Smooth muscle cell (in vitro differentiated cells): Measurements from ENCODE around the gene EPHA3. TPM values are rescaled to one million over a fixed set of nuclear protein-coding genes. Genes with fewer than 3 reads are reported as not detected.

ENCODE experiments used
- DNase-seq: peaks from one replicate; lab custom pipeline; 2025; ENCODE audit not compliant: unreplicated experiment; lab: John Stamatoyannopoulos, UW
- H2AFZ ChIP-seq: fragments of 200-600 bp; sonication (generic); 2 replicates; pipeline ENCODE4 v1.6.0; 2016; ENCODE audit warnings: antibody characterized with exemption, low read depth, mild to moderate bottlenecking
- H3F3A ChIP-seq: fragments of 200-600 bp; sonication (generic); 2 replicates; pipeline ENCODE4 v1.6.0; 2017; ENCODE audit warnings: antibody characterized with exemption, low read depth
- H3K27ac ChIP-seq: fragments of 200-600 bp; sonication (generic); 2 replicates; pipeline ENCODE4 v1.5.1; 2016; ENCODE audit warnings: low read depth, mild to moderate bottlenecking
- H3K27me3 ChIP-seq: fragments of 200-600 bp; sonication (generic); 2 replicates; pipeline ENCODE4 v1.6.1; 2016; ENCODE audit warnings: low read depth, mild to moderate bottlenecking
- H3K36me3 ChIP-seq: fragments of 200-600 bp; sonication (generic); 2 replicates; pipeline ENCODE4 v1.5.1; 2016; ENCODE audit warnings: low read depth
- H3K4me1 ChIP-seq: fragments of 200-600 bp; sonication (generic); 2 replicates; pipeline ENCODE4 v1.5.1; 2016; ENCODE audit warnings: low read depth
- H3K4me2 ChIP-seq: fragments of 200-600 bp; sonication (generic); 2 replicates; pipeline ENCODE4 v1.6.0; 2016; ENCODE audit warnings: mild to moderate bottlenecking
- H3K4me3 ChIP-seq: fragments of 200-600 bp; sonication (generic); 2 replicates; pipeline ENCODE4 v1.5.1; 2016; ENCODE audit warnings: mild to moderate bottlenecking
- H3K79me2 ChIP-seq: fragments of 200-600 bp; sonication (generic); 2 replicates; pipeline ENCODE4 v1.6.0; 2016; ENCODE audit warnings: low read depth, mild to moderate bottlenecking
- H3K9ac ChIP-seq: fragments of 200-600 bp; sonication (generic); 2 replicates; pipeline ENCODE4 v1.6.0; 2016; ENCODE audit warnings: low read depth
- H3K9me3 ChIP-seq: fragments of 200-600 bp; sonication (generic); replicated peaks from 2 replicates; pipeline ENCODE4 v1.5.1; 2016; ENCODE audit warnings: low read depth
- H4K20me1 ChIP-seq: fragments of 200-600 bp; sonication (generic); 2 replicates; pipeline ENCODE4 v1.6.0; 2016; ENCODE audit warnings: low read depth
- CTCF ChIP-seq: fragments of 200-600 bp; sonication (generic); IDR thresholded peaks from 2 replicates; pipeline ENCODE4 v1.5.1; 2017; ENCODE audit warnings: borderline replicate concordance, mild to moderate bottlenecking, antibody characterized with exemption; ENCODE audit not compliant: insufficient read depth, poor library complexity, severe bottlenecking
- WGBS: methylation state at CpG from one replicate; pipeline ENCODE4 v1.1.7; 2016; ENCODE audit warnings: low lambda C conversion rate; 5-methylcytosine and 5-hydroxymethylcytosine counted together
- polyA plus RNA-seq: library from polyadenylated mRNA; unstranded; fragments of >200 nt; fragmentation: Nextera tagmentation; extraction: Ambion mirVana; gene quantifications from 2 replicates; pipeline ENCODE4 v1.2.1, GENCODE V29; 2016
- total RNA-seq: library from RNA; depleted of rRNA; stranded (reverse); fragments of >200 nt; gene quantifications from 2 replicates; pipeline ENCODE4 v1.2.3, GENCODE V29; 2014

The EPHA3 gene
- total and polyA plus RNA-seq, 2 experiments from 2014 or later: 0.62 to 1.7 TPM

DNA sequence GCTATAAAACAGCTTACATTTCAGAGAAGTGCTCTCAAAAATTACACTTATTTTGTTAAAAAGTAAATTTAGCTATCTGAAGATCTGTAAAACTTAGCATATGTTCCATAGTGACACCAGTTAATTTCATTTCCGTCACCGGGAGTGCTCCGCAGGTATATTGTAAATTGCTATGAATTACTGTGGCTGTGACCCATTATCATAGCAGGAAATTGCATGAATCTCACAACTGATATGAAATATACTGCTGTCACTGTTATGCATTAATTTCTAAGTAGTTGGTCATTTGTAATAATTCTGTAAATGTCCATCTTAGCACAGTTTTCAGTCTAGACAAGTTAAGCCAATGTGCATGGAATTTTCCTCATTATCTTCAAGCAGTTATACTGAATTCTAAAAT lies 91.2 kb downstream of the EPHA3 start:
- Histone ChIP-seq H3K79me2 (no peaks in the 10 kb centered on the region), H3K4me3 (no peak overlapping the region), H3K4me2 (no peak overlapping the region), H2AFZ (no peak overlapping the region), H3K27me3 (peaks cover 18% of the 10 kb centered on the region), H3K9me3 (no peaks in the 10 kb centered on the region), H3F3A (no peaks in the 10 kb centered on the region), H3K4me1 (no peaks in the 10 kb centered on the region), H3K9ac (no peak overlapping the region), H3K36me3 (no peaks in the 10 kb centered on the region), H3K27ac (no peak overlapping the region), H4K20me1 (no peaks in the 10 kb centered on the region)
- no peak for TF ChIP-seq CTCF
- no peak for DNase-seq
- WGBS: 96% methylated on average over 3 of the region's 3 CpGs

DNA sequence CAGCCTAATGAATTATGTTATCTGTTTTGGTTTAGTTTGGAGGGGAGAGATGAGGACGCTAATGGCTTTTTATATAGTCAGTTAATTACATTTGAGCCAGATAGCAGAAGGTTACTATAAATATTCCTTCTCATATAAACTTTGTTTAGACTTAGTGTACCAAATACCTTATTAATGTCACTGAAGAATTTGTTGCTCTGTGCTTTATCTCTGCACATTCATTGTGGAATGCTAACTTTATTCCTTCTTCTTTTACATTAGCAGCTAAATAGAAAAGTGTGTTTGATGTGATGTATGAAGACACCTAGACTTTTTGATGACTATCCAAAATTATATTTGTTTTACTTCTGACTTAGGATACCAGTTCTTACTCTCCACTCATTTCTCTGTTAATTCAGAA lies 105.2 kb downstream of the EPHA3 start:
- H3K79me2 ChIP-seq: no peaks in the 10 kb centered on the region
- no peak overlapping the region for H3K9ac ChIP-seq
- peak overlapping the region; percentile 27 for H3K4me2 ChIP-seq
- no peaks in the 10 kb centered on the region for H3K27me3 ChIP-seq
- 36% methylated on average over 1 of the region's 1 CpG for WGBS
- H2AFZ ChIP-seq: peak overlapping the region; percentile 20
- no peaks in the 10 kb centered on the region for H3F3A ChIP-seq
- H4K20me1 ChIP-seq: no peaks in the 10 kb centered on the region
- H3K4me3 ChIP-seq: no peak overlapping the region
- no peak for DNase-seq
- H3K4me1 ChIP-seq: no peaks in the 10 kb centered on the region
- no peak for TF ChIP-seq CTCF
- no peak overlapping the region for H3K27ac ChIP-seq
- no peaks in the 10 kb centered on the region for H3K36me3 ChIP-seq
- no peaks in the 10 kb centered on the region for H3K9me3 ChIP-seq

GRCh38 chr3:89216016-89216739 lies 108.8 kb downstream of the EPHA3 start:
- Histone ChIP-seq H3K27me3 (no peaks in the 10 kb centered on the region), H3K9ac (no peak overlapping the region), H2AFZ (no peak overlapping the region), H3K9me3 (no peaks in the 10 kb centered on the region), H3K4me1 (no peaks in the 10 kb centered on the region), H3K4me2 (no peak overlapping the region), H4K20me1 (no peaks in the 10 kb centered on the region), H3K79me2 (no peaks in the 10 kb centered on the region), H3F3A (no peaks in the 10 kb centered on the region), H3K4me3 (no peak overlapping the region), H3K36me3 (no peaks in the 10 kb centered on the region), H3K27ac (no peak overlapping the region)
- WGBS: 81% methylated on average over 2 of the region's 2 CpGs
- TF ChIP-seq CTCF: no peak
- no peak for DNase-seq

DNA sequence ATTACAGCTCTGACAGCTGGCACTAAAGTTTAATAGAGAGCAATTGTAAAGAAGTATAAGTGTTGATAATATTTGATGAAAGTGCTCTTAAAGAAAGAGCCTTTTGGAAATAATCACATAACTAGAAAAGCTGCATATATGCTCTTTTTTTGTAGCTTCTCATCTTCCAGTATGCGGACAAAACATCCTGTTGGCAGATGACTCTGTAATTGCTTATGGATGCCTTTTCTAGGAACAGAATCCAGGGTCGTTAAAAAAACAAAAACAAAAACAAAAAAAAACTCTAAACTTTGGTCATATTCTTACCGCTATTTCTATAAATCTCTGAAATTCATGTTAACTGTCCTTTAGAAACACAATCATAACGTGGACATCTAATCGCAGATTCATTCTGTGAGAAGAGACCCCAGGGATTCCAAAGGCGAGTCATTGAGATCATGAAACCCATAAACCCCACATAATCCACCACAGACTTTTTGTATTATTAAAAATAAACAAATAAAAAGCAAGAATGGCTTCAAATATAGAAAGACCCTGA lies 109.8 kb downstream of the EPHA3 start:
- H3K4me3 ChIP-seq: no peak overlapping the region
- H2AFZ ChIP-seq: peak overlapping the region; percentile 11
- no peak overlapping the region for H3K27ac ChIP-seq
- no peak for DNase-seq
- H3K36me3 ChIP-seq: no peaks in the 10 kb centered on the region
- 73% methylated on average over 6 of the region's 6 CpGs for WGBS
- H3K27me3 ChIP-seq: no peaks in the 10 kb centered on the region
- H4K20me1 ChIP-seq: no peaks in the 10 kb centered on the region
- peak overlapping the region; percentile 21 for H3K4me2 ChIP-seq
- no peak overlapping the region for H3K9ac ChIP-seq
- H3K9me3 ChIP-seq: no peaks in the 10 kb centered on the region
- H3K4me1 ChIP-seq: no peaks in the 10 kb centered on the region
- no peaks in the 10 kb centered on the region for H3F3A ChIP-seq
- H3K79me2 ChIP-seq: no peaks in the 10 kb centered on the region
- no peak for TF ChIP-seq CTCF
